ENCODE results near the gene SRMS. TPM values are rescaled to one million over a fixed set of nuclear protein-coding genes. Genes with fewer than 3 reads are reported as not detected.

The SRMS gene
- total RNA-seq, 1 donor from 2014 or later = not detected

DNA sequence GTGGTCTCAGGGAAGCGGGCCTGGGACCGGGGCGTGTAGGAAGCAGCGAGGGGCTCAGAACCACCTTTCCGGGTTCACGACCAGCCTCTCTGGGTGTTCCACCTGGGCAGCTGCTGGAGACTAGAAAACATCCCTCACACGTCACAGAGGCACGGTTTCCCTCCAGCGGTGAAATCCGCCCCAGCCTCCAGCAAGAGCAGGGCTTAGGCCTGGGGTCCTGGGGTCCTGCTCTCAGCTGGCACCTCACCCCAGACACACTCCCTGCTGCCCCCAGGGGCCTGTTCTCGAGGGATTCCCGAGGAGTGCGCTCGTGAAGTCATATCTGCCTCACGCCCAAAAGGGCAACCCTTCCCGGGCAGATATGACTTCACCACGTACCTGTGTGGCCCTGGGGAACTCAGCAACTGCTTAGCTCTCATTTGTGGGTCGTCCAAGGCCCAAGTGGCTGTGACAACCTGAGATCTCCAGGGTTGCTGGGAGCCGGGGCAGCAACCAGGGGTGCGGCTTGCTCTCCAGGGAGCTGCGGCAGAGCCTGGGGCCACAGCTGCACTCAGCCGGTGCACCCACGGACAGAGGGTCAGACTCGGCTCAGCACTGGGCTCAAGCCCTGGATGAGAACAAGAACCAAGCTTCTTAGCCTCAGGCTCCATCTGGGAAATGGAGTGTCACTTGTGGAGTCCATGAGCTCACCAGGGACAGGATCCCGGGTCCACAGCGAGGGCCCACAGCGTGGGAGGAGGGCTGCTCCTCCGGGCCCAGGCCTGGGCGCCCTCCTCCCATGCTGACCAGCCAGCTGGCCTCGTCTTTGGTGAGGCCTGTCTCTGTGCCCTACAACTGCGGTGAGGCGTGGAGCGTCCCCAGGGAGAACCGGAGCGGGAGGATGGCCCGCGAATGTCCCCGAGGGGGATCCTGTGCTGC is 7.1 kb upstream of the SRMS start:
- Histone ChIP-seq H3K27me3 (peaks cover 9% of the 10 kb centered on the region), H2AFZ (replicated peaks) (peak overlapping the region; percentile 89), H3K4me1 (peaks cover 12% of the 10 kb centered on the region), H3K79me2 (ENCODE audit: low read depth) (no peaks in the 10 kb centered on the region), H3F3A (ENCODE audit: low read depth) (peaks cover 19% of the 10 kb centered on the region), H3K9ac (no peak overlapping the region), H3K4me2 (peak overlapping the region; percentile 77), H3K36me3 (no peaks in the 10 kb centered on the region), H3K27ac (no peak overlapping the region), H3K9me3 (ENCODE audit: low read depth) (no peaks in the 10 kb centered on the region), H4K20me1 (ENCODE audit: low read depth) (no peaks in the 10 kb centered on the region), H3K4me3 (peak overlapping the region; percentile 86)
- DNase-seq (ENCODE audit: low spot score) = peak; percentile 40
- Mint-ChIP-seq H3K4me1 (peaks cover 10% of the 10 kb centered on the region), H3K27me3 (ENCODE audit: insufficient read depth, low read depth) (peaks cover 5% of the 10 kb centered on the region), H3K36me3 (peaks cover 2% of the 10 kb centered on the region), H3K9me3 (peaks cover 2% of the 10 kb centered on the region), H3K4me3 (peak overlapping the region; percentile 79), H3K27ac (no peak overlapping the region)
- TF ChIP-seq EZH2phosphoT487 (IDR thresholded peaks at IDR 0.05) = no peak
- no peak for TF ChIP-seq EZH2 (IDR thresholded peaks at IDR 0.05)

- peaks cover 19% of the 10 kb centered on the region for H3F3A ChIP-seq (ENCODE audit: low read depth)
- H3K27ac ChIP-seq = no peak within 1 kb of the TSS
- peaks cover 2% of the 10 kb centered on the region for H3K36me3 Mint-ChIP-seq
- peak within 1 kb of the TSS; percentile 86 for H3K4me3 ChIP-seq
- peaks cover 9% of the 10 kb centered on the region for H3K27me3 ChIP-seq
- H3K4me1 ChIP-seq = peaks cover 12% of the 10 kb centered on the region
- H2AFZ ChIP-seq (replicated peaks) = peak within 1 kb of the TSS; percentile 89
- no peak within 1 kb of the TSS for H3K27ac Mint-ChIP-seq
- peak; percentile 87 for DNase-seq (ENCODE audit: low spot score)
- H3K36me3 ChIP-seq = no peaks in the 10 kb centered on the region
- H3K79me2 ChIP-seq (ENCODE audit: low read depth) = no peaks in the 10 kb centered on the region
- no peak for TF ChIP-seq EZH2phosphoT487 (IDR thresholded peaks at IDR 0.05)
- TF ChIP-seq CTCF (IDR thresholded peaks at IDR 0.05) = no peak
- TF ChIP-seq EZH2 (IDR thresholded peaks at IDR 0.05) = no peak
- H3K4me1 Mint-ChIP-seq = peaks cover 14% of the 10 kb centered on the region
- peak within 1 kb of the TSS; percentile 77 for H3K4me2 ChIP-seq
- H3K9me3 Mint-ChIP-seq = peaks cover 2% of the 10 kb centered on the region
- H3K27me3 Mint-ChIP-seq (ENCODE audit: insufficient read depth, low read depth) = peaks cover 8% of the 10 kb centered on the region
- H4K20me1 ChIP-seq (ENCODE audit: low read depth) = no peaks in the 10 kb centered on the region
- H3K4me3 Mint-ChIP-seq = peak within 1 kb of the TSS; percentile 79
- H3K9me3 ChIP-seq (ENCODE audit: low read depth) = no peaks in the 10 kb centered on the region
- no peak within 1 kb of the TSS for H3K9ac ChIP-seq
Observed at GRCh38 chr20:63553933-63554290, 6.4 kb upstream of the SRMS start, which contains the start of gene FNDC11. TSS of gene FNDC11 (plus strand) at chr20:63554159. CDS start at chr20:63555664, 1,505 bp downstream.

DNA sequence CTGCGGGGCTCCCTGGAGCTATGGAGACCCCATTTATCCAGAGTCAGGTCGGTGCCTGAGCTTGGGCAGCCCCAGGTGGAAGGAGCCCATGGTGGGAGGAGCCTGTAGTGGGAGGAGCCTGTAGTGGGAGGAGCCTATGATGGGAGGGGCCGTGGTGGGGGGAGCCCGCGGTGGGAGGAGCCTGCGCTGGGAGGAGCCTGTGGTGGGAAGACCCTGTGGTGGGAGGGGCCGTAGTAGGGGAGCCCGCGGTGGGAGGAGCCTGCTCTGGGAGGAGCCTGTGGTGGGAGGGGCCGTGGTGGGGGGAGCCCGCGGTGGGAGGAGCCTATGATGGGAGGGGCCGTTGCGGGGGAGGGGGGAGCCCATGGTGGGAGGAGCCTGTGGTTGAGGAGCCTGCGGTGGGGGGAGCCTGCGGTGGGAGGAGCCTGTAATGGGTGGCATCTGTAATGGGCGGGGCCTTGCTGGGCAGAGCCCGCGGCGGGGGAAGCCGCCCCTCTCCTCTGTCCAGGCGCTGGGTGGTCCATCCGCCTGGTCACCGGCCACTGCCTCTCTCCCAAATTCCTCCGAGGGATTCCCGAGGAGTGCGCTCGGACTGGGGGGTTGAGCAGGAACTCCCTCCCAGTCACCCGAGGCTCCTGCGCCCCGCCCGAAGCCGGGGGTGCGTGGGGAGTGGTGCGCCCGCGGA is 5.8 kb upstream of the SRMS start:
- H2AFZ ChIP-seq (replicated peaks) = peak overlapping the region; percentile 89
- H3K4me1 ChIP-seq = peaks cover 12% of the 10 kb centered on the region
- H3K4me3 ChIP-seq = peak overlapping the region; percentile 86
- Mint-ChIP-seq H3K4me1 (peaks cover 14% of the 10 kb centered on the region), H3K27ac (no peak overlapping the region), H3K27me3 (ENCODE audit: insufficient read depth, low read depth) (peaks cover 8% of the 10 kb centered on the region), H3K36me3 (peaks cover 2% of the 10 kb centered on the region), H3K9me3 (peaks cover 2% of the 10 kb centered on the region), H3K4me3 (peak overlapping the region; percentile 77)
- H4K20me1 ChIP-seq (ENCODE audit: low read depth) = no peaks in the 10 kb centered on the region
- H3F3A ChIP-seq (ENCODE audit: low read depth) = peaks cover 19% of the 10 kb centered on the region
- H3K79me2 ChIP-seq (ENCODE audit: low read depth) = no peaks in the 10 kb centered on the region
- H3K36me3 ChIP-seq = no peaks in the 10 kb centered on the region
- H3K9me3 ChIP-seq (ENCODE audit: low read depth) = no peaks in the 10 kb centered on the region
- H3K27me3 ChIP-seq = peaks cover 9% of the 10 kb centered on the region
- no peak for TF ChIP-seq EZH2 (IDR thresholded peaks at IDR 0.05)
- no peak for TF ChIP-seq EZH2phosphoT487 (IDR thresholded peaks at IDR 0.05)
- no peak for TF ChIP-seq CTCF (IDR thresholded peaks at IDR 0.05)
- H3K4me2 ChIP-seq = peak overlapping the region; percentile 77
- no peak overlapping the region for H3K9ac ChIP-seq
- DNase-seq (ENCODE audit: low spot score) = peak; percentile 95
- H3K27ac ChIP-seq = no peak overlapping the region

All from neural progenitor cell (in vitro differentiated cells).